GM19463 (cell line): ENCODE results near the gene ADCY3.

ENCODE experiments used
- ATAC-seq: cut with Tn5 transposase; IDR thresholded peaks from one replicate; pipeline ENCODE4 v1.9.1; 2021; ENCODE audit warnings: mild to moderate bottlenecking, moderate library complexity; ENCODE audit not compliant: unreplicated experiment

Gene ADCY3

GRCh38 chr2:24926220-24926601 is 6.2 kb upstream of the ADCY3 start:
- ATAC-seq, result no peak

GRCh38 chr2:24925815-24926214 is 5.8 kb upstream of the ADCY3 start:
- ATAC-seq, result no peak

- ATAC-seq, result no peak
Measured at GRCh38 chr2:24924732-24925131, 4.7 kb upstream of the ADCY3 start.

GRCh38 chr2:24924266-24924665 is 4.2 kb upstream of the ADCY3 start:
- no peak for ATAC-seq

- ATAC-seq, result no peak
Measured at GRCh38 chr2:24923106-24923505, 3.1 kb upstream of the ADCY3 start.

- ATAC-seq, result no peak
Measured at GRCh38 chr2:24922556-24922955, 2.5 kb upstream of the ADCY3 start.

GRCh38 chr2:24920809-24921441 is 888 bp upstream of the ADCY3 start:
- no peak for ATAC-seq

GRCh38 chr2:24919506-24920097 is 435 bp downstream of the ADCY3 start:
- peak; percentile 15 for ATAC-seq

- no peak for ATAC-seq
Measured at GRCh38 chr2:24919037-24919505, 966 bp downstream of the ADCY3 start.

- ATAC-seq, result no peak
Measured at GRCh38 chr2:24918326-24919036, 1.6 kb downstream of the ADCY3 start.

- no peak for ATAC-seq
Measured at GRCh38 chr2:24917731-24918325, 2.2 kb downstream of the ADCY3 start.

- peak; percentile 50 for ATAC-seq
Measured at GRCh38 chr2:24917086-24917485, 3.0 kb downstream of the ADCY3 start.

- ATAC-seq, result no peak
Measured at GRCh38 chr2:24915796-24916195, 4.2 kb downstream of the ADCY3 start.

- ATAC-seq, result no peak
Measured at GRCh38 chr2:24915175-24915574, 4.9 kb downstream of the ADCY3 start.

- ATAC-seq, result no peak
Measured at GRCh38 chr2:24914713-24915112, 5.3 kb downstream of the ADCY3 start.

GRCh38 chr2:24913911-24914310 is 6.1 kb downstream of the ADCY3 start:
- ATAC-seq, result no peak

- ATAC-seq, result no peak
Measured at GRCh38 chr2:24912986-24913385, 7.1 kb downstream of the ADCY3 start.

GRCh38 chr2:24912523-24912922 is 7.5 kb downstream of the ADCY3 start:
- no peak for ATAC-seq

GRCh38 chr2:24910245-24910644 is 9.8 kb downstream of the ADCY3 start:
- ATAC-seq, result no peak

GRCh38 chr2:24909555-24910177 is 10.4 kb downstream of the ADCY3 start:
- ATAC-seq, result no peak

GRCh38 chr2:24908461-24908901 is 11.6 kb downstream of the ADCY3 start:
- ATAC-seq, result no peak
